Lower leg skin (tissue), 4 donors: ENCODE data around the gene VAT1L. TPM values are rescaled to one million over a fixed set of nuclear protein-coding genes. Genes with fewer than 3 reads are reported as not detected.
A peak's percentile ranks its signal among the peaks of the same experiment; 100 is the strongest.

Source experiments
- DNase-seq, 2 donors: peaks; one replicate each; pipeline ENCODE4 v3.0.0-alpha.2; 2019; ENCODE audit warnings: low spot score in 2 of 2
- H3K4me3 ChIP-seq: fragments of 200-600 bp; sonication (generic); 2 replicates; pipeline ENCODE4 v1.5.1; 2017; ENCODE audit warnings: mild to moderate bottlenecking, low read depth; ENCODE audit not compliant: poor library complexity, severe bottlenecking
- POLR2A ChIP-seq, 2 donors: fragments of 450-650 bp; IDR thresholded peaks; one replicate each; pipeline ENCODE4 v1.6.1; 2016 to 2017; ENCODE audit warnings: antibody characterized with exemption in 2 of 2, mild to moderate bottlenecking in 1 of 2, moderate library complexity in 1 of 2
- WGBS, 2 donors: methylation state at CpG; one replicate each; pipeline ENCODE4 v1.1.5; 2018; 5-methylcytosine and 5-hydroxymethylcytosine counted together
- intact Hi-C: fragments of 100-400 bp; cut with DNase I; formaldehyde crosslinking; loops from one replicate; pipeline ENCODE4 v1.15.0; 2023; ENCODE audit warnings: low total_unique reads
- total RNA-seq, 4 donors: library from RNA; depleted of rRNA; stranded (reverse); fragments of >200 nt; gene quantifications; one replicate each; pipeline ENCODE4 v1.1.0, GENCODE V29; 2016
- TF ChIP-seq, protein P1 (sequence below), 3 donors: fragments of 450-650 bp; IDR thresholded peaks; one replicate each; pipeline ENCODE4 v1.5.1; 2016; ENCODE audit warnings: antibody characterized with exemption in 3 of 3, mild to moderate bottlenecking in 3 of 3, moderate library complexity in 2 of 3

The VAT1L gene
- total RNA-seq, 4 donors from 2014 or later = 0.10 to 0.36 TPM; not detected in 2

DNA sequence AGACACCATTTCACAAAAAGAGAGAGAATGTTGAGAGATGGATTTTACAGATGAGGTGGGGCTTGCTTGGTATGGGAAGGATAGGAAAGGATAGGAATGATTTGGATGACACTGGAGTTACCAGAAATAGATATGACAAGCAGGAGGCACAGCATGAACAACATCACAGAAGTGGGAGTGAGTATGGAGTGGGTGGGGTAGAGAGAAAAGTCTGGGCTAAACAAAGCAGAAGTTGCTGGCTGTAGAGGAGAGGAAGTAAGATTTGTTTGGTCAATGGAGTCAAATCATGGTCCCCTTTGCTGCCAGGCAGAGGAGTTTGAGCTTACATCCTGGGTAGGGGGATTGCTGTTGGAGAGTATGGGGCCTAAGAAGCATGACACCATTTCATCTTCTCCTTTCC lies 101.7 kb downstream of the VAT1L start:
- no peak overlapping the region for H3K4me3 ChIP-seq
- no peak for TF ChIP-seq POLR2A (IDR thresholded peaks at IDR 0.05)
- TF ChIP-seq, protein P1, sequence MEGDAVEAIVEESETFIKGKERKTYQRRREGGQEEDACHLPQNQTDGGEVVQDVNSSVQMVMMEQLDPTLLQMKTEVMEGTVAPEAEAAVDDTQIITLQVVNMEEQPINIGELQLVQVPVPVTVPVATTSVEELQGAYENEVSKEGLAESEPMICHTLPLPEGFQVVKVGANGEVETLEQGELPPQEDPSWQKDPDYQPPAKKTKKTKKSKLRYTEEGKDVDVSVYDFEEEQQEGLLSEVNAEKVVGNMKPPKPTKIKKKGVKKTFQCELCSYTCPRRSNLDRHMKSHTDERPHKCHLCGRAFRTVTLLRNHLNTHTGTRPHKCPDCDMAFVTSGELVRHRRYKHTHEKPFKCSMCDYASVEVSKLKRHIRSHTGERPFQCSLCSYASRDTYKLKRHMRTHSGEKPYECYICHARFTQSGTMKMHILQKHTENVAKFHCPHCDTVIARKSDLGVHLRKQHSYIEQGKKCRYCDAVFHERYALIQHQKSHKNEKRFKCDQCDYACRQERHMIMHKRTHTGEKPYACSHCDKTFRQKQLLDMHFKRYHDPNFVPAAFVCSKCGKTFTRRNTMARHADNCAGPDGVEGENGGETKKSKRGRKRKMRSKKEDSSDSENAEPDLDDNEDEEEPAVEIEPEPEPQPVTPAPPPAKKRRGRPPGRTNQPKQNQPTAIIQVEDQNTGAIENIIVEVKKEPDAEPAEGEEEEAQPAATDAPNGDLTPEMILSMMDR (IDR thresholded peaks at IDR 0.05) = no peak
- intact Hi-C loops = no loop called here
- DNase-seq = peak in 1 of 2 donors; percentile 6

DNA sequence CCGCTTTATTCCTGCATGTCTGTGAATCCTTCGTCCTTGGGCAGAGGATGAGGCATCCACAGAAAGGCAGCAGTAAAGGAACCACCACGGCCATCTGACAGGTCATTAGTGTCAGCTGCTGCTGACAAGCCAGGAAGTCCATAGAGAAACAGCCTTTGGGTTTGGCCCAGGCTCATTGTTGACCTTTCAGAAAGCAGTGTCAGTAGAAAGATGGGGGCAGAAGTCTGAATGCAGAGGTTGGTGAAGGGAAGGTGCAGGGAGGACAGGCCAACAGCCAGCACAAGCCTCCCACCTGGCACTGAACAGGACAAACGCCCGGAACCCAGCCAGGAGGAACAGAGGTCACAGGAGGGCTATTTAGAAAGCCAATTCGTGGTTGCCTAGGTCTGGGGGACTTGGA lies 105.8 kb downstream of the VAT1L start:
- 67 to 71% methylated on average over 6 of the region's 6 CpGs for WGBS, 2 donors
- H3K4me3 ChIP-seq = no peak overlapping the region
- peak in 1 of 2 donors; percentile 49 for DNase-seq
- TF ChIP-seq POLR2A (IDR thresholded peaks at IDR 0.05) = no peak
- TF ChIP-seq, protein P1 (IDR thresholded peaks at IDR 0.05) = no peak
- intact Hi-C loops = no loop called here

DNA sequence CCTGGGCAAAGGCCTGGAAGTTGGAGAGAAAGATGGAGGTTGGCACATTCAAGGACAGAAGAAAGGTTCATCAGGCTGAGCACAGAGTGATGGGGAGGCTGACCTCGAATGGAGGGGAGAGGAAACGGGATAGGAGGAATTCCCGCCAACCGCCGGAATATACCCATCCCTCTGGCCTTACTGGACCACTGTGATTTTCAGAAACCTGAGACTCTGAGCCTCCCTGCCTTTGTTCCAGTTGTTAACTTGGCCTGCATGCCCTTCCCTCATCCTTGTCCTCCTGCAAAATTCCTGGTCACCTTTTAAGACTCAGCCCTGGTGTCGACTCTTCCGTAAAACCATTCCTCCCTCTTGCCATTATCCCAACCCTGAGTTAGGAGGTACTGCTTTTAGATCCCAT lies 107.6 kb downstream of the VAT1L start:
- whole genome bisulfite sequencing, 2 donors = 74 to 81% methylated on average over 7 of the region's 7 CpGs
- peak in 1 of 2 donors; percentile 13 for DNase-seq
- no peak for TF ChIP-seq POLR2A (IDR thresholded peaks at IDR 0.05)
- TF ChIP-seq, protein P1 (IDR thresholded peaks at IDR 0.05) = no peak
- H3K4me3 ChIP-seq = no peak overlapping the region
- intact Hi-C loops = no loop called here

DNA sequence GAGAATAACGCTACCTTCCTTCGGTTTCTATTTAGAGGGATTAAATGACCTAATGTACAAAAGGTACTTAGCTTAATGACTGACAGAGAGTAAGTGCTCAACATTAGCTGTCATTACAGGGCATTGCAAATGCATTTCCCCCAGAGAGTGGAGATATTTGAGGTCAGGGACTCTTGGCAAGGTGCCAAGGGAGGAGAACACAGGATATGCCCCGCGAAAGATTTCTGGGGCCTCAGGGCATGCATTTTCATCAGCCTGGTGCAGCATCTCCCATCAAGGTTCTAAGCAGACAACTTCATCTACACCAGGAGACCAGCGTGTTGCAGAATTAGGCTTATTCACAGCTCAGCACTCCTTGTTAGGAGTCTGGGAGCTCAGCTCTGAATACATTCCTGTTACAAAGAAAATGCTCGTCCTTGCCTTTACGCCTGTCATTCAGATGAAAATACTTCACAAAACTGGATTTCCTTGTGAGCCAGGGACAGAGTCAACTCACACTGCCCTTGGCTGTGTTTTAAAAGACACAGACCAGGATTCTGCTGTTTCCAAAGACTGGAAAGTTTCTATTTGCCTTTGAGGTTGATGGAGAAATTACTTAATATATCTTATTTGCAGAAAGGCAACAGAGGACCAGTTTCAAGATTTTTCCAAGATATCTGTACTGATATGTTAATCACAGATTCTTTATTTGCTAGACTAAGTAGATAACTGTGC lies 108.2 kb downstream of the VAT1L start:
- 38 to 44% methylated on average over 7 of the region's 7 CpGs for WGBS, 2 donors
- intact Hi-C loops = no loop called here
- H3K4me3 ChIP-seq = no peak overlapping the region
- peak in 1 of 2 donors; percentile 32 for DNase-seq
- TF ChIP-seq POLR2A (IDR thresholded peaks at IDR 0.05) = no peak
- TF ChIP-seq, protein P1 (IDR thresholded peaks at IDR 0.05) = no peak

DNA sequence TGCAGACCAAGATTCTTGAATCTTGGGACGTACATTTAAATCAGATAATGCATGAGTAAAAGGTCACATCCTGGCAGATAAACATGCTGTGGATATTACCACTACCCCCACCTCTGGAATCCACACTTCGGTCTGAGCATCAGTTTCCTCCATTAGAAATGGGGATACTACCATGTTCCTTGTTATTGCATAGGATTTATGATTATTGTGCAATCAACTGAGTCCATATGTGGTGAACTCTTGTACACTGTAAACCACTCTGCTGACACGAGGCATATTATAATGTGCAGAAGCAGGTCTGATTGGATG lies 108.7 kb downstream of the VAT1L start:
- no peak for DNase-seq
- TF ChIP-seq POLR2A (IDR thresholded peaks at IDR 0.05) = no peak
- TF ChIP-seq, protein P1 (IDR thresholded peaks at IDR 0.05) = no peak
- WGBS, 2 donors = 38 to 42% methylated on average over 3 of the region's 3 CpGs
- intact Hi-C loops = no loop called here
- H3K4me3 ChIP-seq = no peak overlapping the region
